Activated CD8-positive, alpha-beta memory T cell treated with anti-CD3 and anti-CD28 coated beads, Interleukin-2, amount 50 U/mL, for 24 hours (primary cell): ENCODE data around the gene RPS24.
"Not testable (repeated sequence)": the region's sequence is repeated elsewhere in the genome, so short reads cannot be mapped to it uniquely, and the experiment has no call there.

Source experiments
- DNase-seq: peaks from one replicate; pipeline ENCODE4 v3.0.0-alpha.2; 2020; ENCODE audit errors: extremely low read depth

The RPS24 gene

GRCh38 chr10:78053211-78053868 lies 19.7 kb downstream of the RPS24 start:
- DNase-seq, result no peak

- DNase-seq, result no peak
Measured at GRCh38 chr10:78058562-78058961, 24.9 kb downstream of the RPS24 start.

- no peak for DNase-seq
Measured at GRCh38 chr10:78059906-78060702, 26.4 kb downstream of the RPS24 start.

- no peak for DNase-seq
Measured at GRCh38 chr10:78062296-78062695, 28.6 kb downstream of the RPS24 start.

GRCh38 chr10:78063236-78063635 lies 29.6 kb downstream of the RPS24 start:
- DNase-seq, result no peak

- not testable (repeated sequence) for DNase-seq
Measured at GRCh38 chr10:78064919-78065318, 31.3 kb downstream of the RPS24 start.

GRCh38 chr10:78065611-78066010 lies 31.9 kb downstream of the RPS24 start:
- no peak for DNase-seq

- DNase-seq, result no peak
Measured at GRCh38 chr10:78066012-78066411, 32.3 kb downstream of the RPS24 start.

- DNase-seq, result no peak
Measured at GRCh38 chr10:78066728-78067430, 33.2 kb downstream of the RPS24 start.

GRCh38 chr10:78069151-78069550 lies 35.5 kb downstream of the RPS24 start:
- DNase-seq, result no peak

- not testable (repeated sequence) for DNase-seq
Measured at GRCh38 chr10:78070064-78070463, 36.4 kb downstream of the RPS24 start.

GRCh38 chr10:78070726-78071125 lies 37.1 kb downstream of the RPS24 start:
- DNase-seq, result no peak

GRCh38 chr10:78071140-78071856 lies 37.6 kb downstream of the RPS24 start:
- no peak for DNase-seq

GRCh38 chr10:78071857-78072179 lies 38.2 kb downstream of the RPS24 start:
- no peak for DNase-seq

- no peak for DNase-seq
Measured at GRCh38 chr10:78072504-78072903, 38.8 kb downstream of the RPS24 start.

GRCh38 chr10:78075806-78076205 lies 42.1 kb downstream of the RPS24 start:
- DNase-seq, result not testable (repeated sequence)

- DNase-seq, result no peak
Measured at GRCh38 chr10:78078539-78079330, 45.1 kb downstream of the RPS24 start.

GRCh38 chr10:78079411-78079810 lies 45.7 kb downstream of the RPS24 start:
- no peak for DNase-seq

GRCh38 chr10:78081292-78081691 lies 47.6 kb downstream of the RPS24 start:
- no peak for DNase-seq

- no peak for DNase-seq
Measured at GRCh38 chr10:78082636-78083035, 49.0 kb downstream of the RPS24 start.
